HepG2 (cell line): ENCODE data around the gene NEK6. TPM values are rescaled to one million over a fixed set of nuclear protein-coding genes. Genes with fewer than 3 reads are reported as not detected.

ENCODE experiments used
- CEBPG ChIP-seq: IDR thresholded peaks from 2 replicates; pipeline ENCODE4 v1.6.1; 2016
- ESRRA ChIP-seq: sonication (generic); formaldehyde crosslinking; IDR thresholded peaks from 2 replicates; pipeline ENCODE4 v1.5.1; 2020; ENCODE audit warnings: mild to moderate bottlenecking, low read depth, missing genetic modification reagents
- GATAD2A ChIP-seq: IDR thresholded peaks from 2 replicates; pipeline ENCODE4 v1.6.1; 2016
- HNF4G ChIP-seq, 2 experiments: sonication (generic) in 1 of 2; formaldehyde crosslinking in 1 of 2; IDR thresholded peaks; 2 replicates each; pipeline versions ENCODE4 v1.4.0 to v1.6.1; 2011 to 2020; ENCODE audit warnings: borderline replicate concordance in 2 of 2, low read depth in 2 of 2, mild to moderate bottlenecking in 2 of 2, low read length in 1 of 2, missing genetic modification reagents in 1 of 2, moderate library complexity in 1 of 2
- IKZF4 ChIP-seq: sonication (generic); formaldehyde crosslinking; IDR thresholded peaks from 2 replicates; pipeline ENCODE4 v1.5.1; 2020; ENCODE audit warnings: borderline replicate concordance, mild to moderate bottlenecking, low read depth, missing genetic modification reagents; ENCODE audit errors: not compliant biosample characterization
- KDM6A ChIP-seq: IDR thresholded peaks from 2 replicates; pipeline ENCODE4 v1.6.1; 2016; ENCODE audit warnings: low read depth
- KMT2B ChIP-seq: IDR thresholded peaks from 2 replicates; pipeline ENCODE4 v1.6.1; 2016; ENCODE audit warnings: missing genetic modification reagents, missing compliant biosample characterization
- POLR2AphosphoS2 ChIP-seq: IDR thresholded peaks from 2 replicates; pipeline ENCODE4 v1.6.1; 2011; ENCODE audit warnings: low read depth, low read length, improper control_type of control experiment
- RFXANK ChIP-seq: IDR thresholded peaks from 2 replicates; pipeline ENCODE4 v1.6.1; 2016
- SAP130 ChIP-seq: IDR thresholded peaks from 2 replicates; pipeline ENCODE4 v1.6.1; 2016; ENCODE audit warnings: low read depth
- SIN3B ChIP-seq: fragments of 150-350 bp; IDR thresholded peaks from 2 replicates; pipeline ENCODE4 v1.6.1; 2014; ENCODE audit warnings: low read length
- TCF7 ChIP-seq: sonication (generic); IDR thresholded peaks from 2 replicates; pipeline ENCODE4 v1.6.1; 2016; ENCODE audit warnings: antibody characterized with exemption, low read depth
- TEAD3 ChIP-seq: optimal IDR thresholded peaks from 2 replicates; pipeline ENCODE3; 2016; ENCODE audit warnings: borderline replicate concordance
- ZBTB21 ChIP-seq: sonication (generic); formaldehyde crosslinking; IDR thresholded peaks from 2 replicates; pipeline ENCODE4 v1.4.0; 2020; ENCODE audit warnings: missing genetic modification reagents
- ZNF431 ChIP-seq: sonication (generic); formaldehyde crosslinking; IDR thresholded peaks from 2 replicates; pipeline ENCODE4 v1.9.0; 2022; ENCODE audit warnings: missing genetic modification reagents, low read depth, mild to moderate bottlenecking, borderline replicate concordance
- ZNF746 ChIP-seq: sonication (generic); formaldehyde crosslinking; IDR thresholded peaks from 2 replicates; pipeline ENCODE4 v1.8.0; 2022; ENCODE audit warnings: mild to moderate bottlenecking, missing genetic modification reagents
- ZNF782 ChIP-seq: sonication (generic); formaldehyde crosslinking; IDR thresholded peaks from 2 replicates; pipeline ENCODE4 v1.4.0; 2020; ENCODE audit warnings: missing genetic modification reagents, mild to moderate bottlenecking, borderline replicate concordance
- polyA plus RNA-seq, 8 experiments: library from polyadenylated mRNA; depleted of rRNA in 3 of 8; stranded (reverse) in 7 of 8; unstranded in 1 of 8; fragments of >200 nt; fragmentation: Illumina TruSeq in 4 of 8; extraction: Trizol in 4 of 8; gene quantifications; 2 replicates each; pipeline versions ENCODE4 v1.2.1 to v1.2.3, GENCODE V29; 2011 to 2016; ENCODE audit warnings: low read depth in 4 of 8, missing spikeins in 1 of 8, mixed read lengths in 1 of 8; ENCODE audit not compliant: insufficient read depth in 1 of 8
- total RNA-seq, 5 experiments: library from RNA; depleted of rRNA; stranded (reverse); fragments of >200 nt; fragmentation: Illumina TruSeq; extraction: Trizol; gene quantifications; 2 replicates each; pipeline ENCODE4 v1.2.3, GENCODE V29; 2016; ENCODE audit warnings: low read depth in 1 of 5
- TF ChIP-seq, protein P1 (sequence below): IDR thresholded peaks from 2 replicates; pipeline ENCODE4 v1.6.1; 2012; ENCODE audit warnings: inconsistent platforms
- TF ChIP-seq, protein P2 (sequence below): sonication (generic); formaldehyde crosslinking; IDR thresholded peaks from 2 replicates; pipeline ENCODE4 v1.8.0; 2022; ENCODE audit warnings: missing genetic modification reagents, low read depth, mild to moderate bottlenecking, borderline replicate concordance
- TF ChIP-seq, protein P3 (sequence below): IDR thresholded peaks from 2 replicates; pipeline ENCODE4 v1.6.1; 2016; ENCODE audit warnings: low read depth
- TF ChIP-seq, protein P4 (sequence below): sonication (generic); formaldehyde crosslinking; IDR thresholded peaks from 2 replicates; pipeline ENCODE4 v1.4.0; 2020; ENCODE audit warnings: missing genetic modification reagents
- TF ChIP-seq, protein P5 (sequence below): IDR thresholded peaks from 2 replicates; pipeline ENCODE4 v1.6.1; 2016; ENCODE audit warnings: missing compliant biosample characterization, missing genetic modification reagents, borderline replicate concordance
- TF ChIP-seq, protein P6 (sequence below): sonication (generic); formaldehyde crosslinking; IDR thresholded peaks from 2 replicates; pipeline ENCODE4 v1.9.0; 2022; ENCODE audit warnings: missing genetic modification reagents, mild to moderate bottlenecking, borderline replicate concordance

The NEK6 gene
- total and polyA plus RNA-seq, 2 of the 13 experiments (the other 11 are each of a cell fraction or from before 2014, with no cell fraction given), result 30.4 to 119 TPM

DNA sequence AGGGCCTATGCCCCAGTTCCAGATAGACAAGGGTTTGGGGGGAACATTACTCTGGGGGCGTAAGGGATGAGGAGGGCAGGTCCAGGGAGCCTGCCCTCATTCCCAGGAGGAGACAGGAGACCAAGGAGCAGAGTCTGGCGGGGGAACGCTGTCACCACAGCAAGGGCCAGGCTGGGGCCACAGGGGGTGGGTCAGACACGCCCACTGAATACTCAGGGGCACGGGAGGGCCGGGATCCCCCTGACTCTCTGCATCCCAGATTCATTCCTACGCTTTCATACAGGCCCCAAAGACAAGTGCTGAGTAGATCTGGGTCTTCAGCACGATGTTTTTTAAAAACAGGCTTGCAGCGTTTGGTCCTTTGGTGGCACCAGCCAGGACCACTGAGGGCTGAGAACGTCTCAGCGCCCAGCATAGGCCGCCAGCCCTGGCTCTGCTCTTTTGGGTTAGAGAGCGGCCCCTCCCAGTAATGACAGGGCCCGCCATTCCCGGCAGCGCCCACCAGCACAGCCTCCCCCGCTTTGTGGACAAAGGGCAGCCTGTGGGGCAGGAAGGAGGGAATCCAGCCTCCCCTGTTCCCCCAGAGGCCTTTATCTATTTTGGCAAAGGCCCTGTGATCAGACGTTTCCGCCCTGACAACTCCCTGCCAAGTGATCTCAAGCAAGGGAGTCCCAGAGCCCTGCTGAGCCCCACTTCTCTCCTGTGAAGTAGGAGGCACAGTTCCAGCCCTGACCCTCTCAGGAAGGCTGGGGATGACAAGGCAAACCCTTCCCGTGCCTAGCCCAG lies 24.9 kb downstream of the NEK6 start (continued):
- TF ChIP-seq, protein P1, sequence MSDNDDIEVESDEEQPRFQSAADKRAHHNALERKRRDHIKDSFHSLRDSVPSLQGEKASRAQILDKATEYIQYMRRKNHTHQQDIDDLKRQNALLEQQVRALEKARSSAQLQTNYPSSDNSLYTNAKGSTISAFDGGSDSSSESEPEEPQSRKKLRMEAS, result peak; percentile 44; the same call in 1 of the 2 replicates
- peak; percentile 68; the same call in 1 of the 2 replicates for TF ChIP-seq ZNF431 (CRISPR knock-in tag)
- no peak for TF ChIP-seq TEAD3 (CRISPR knock-in tag)
- TF ChIP-seq GATAD2A (CRISPR knock-in tag), result peak; percentile 56
- TF ChIP-seq, protein P2, sequence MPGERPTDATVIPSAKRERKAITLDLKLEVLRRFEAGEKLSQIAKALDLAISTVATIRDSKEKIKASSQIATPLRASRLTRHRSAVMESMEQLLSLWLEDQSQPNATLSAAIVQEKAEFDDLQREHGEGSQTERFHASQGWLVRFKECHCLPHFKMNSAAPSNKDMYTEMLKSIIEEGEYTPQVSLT (CRISPR knock-in tag), result no peak
- peak; percentile 60; the same call in 1 of the 2 replicates for TF ChIP-seq ZNF746 (CRISPR knock-in tag)
- 0 out of 2 replicates have a peak, but pooled peaks have one; percentile 18 for TF ChIP-seq KDM6A
- TF ChIP-seq KMT2B (CRISPR knock-in tag), result no peak
- TF ChIP-seq ESRRA (CRISPR knock-in tag), result no peak
- TF ChIP-seq IKZF4 (CRISPR knock-in tag), result no peak
- TF ChIP-seq CEBPG (CRISPR knock-in tag), result no peak
- TF ChIP-seq HNF4G (IDR thresholded peaks at IDR 0.05; ENCODE audit: borderline replicate concordance, low read depth, low read length), result peak; percentile 8; the same call in 1 of the 2 replicates
- peak; percentile 40; the same call in 1 of the 2 replicates for TF ChIP-seq HNF4G (CRISPR knock-in tag; IDR thresholded peaks at IDR 0.05; ENCODE audit: borderline replicate concordance, low read depth)
- no peak for TF ChIP-seq SIN3B
- TF ChIP-seq, protein P3, sequence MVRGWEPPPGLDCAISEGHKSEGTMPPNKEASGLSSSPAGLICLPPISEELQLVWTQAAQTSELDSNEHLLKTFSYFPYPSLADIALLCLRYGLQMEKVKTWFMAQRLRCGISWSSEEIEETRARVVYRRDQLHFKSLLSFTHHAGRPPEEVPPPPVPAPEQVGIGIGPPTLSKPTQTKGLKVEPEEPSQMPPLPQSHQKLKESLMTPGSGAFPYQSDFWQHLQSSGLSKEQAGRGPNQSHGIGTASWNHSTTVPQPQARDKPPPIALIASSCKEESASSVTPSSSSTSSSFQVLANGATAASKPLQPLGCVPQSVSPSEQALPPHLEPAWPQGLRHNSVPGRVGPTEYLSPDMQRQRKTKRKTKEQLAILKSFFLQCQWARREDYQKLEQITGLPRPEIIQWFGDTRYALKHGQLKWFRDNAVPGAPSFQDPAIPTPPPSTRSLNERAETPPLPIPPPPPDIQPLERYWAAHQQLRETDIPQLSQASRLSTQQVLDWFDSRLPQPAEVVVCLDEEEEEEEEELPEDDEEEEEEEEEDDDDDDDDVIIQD (CRISPR knock-in tag), result 0 out of 2 replicates have a peak, but pooled peaks have one; percentile 42
- TF ChIP-seq, protein P4, sequence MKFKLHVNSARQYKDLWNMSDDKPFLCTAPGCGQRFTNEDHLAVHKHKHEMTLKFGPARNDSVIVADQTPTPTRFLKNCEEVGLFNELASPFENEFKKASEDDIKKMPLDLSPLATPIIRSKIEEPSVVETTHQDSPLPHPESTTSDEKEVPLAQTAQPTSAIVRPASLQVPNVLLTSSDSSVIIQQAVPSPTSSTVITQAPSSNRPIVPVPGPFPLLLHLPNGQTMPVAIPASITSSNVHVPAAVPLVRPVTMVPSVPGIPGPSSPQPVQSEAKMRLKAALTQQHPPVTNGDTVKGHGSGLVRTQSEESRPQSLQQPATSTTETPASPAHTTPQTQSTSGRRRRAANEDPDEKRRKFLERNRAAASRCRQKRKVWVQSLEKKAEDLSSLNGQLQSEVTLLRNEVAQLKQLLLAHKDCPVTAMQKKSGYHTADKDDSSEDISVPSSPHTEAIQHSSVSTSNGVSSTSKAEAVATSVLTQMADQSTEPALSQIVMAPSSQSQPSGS (CRISPR knock-in tag), result no peak
- peak; percentile 30; the same call in 1 of the 2 replicates for TF ChIP-seq TCF7
- peak; percentile 63 for TF ChIP-seq SAP130
- TF ChIP-seq, protein P5, sequence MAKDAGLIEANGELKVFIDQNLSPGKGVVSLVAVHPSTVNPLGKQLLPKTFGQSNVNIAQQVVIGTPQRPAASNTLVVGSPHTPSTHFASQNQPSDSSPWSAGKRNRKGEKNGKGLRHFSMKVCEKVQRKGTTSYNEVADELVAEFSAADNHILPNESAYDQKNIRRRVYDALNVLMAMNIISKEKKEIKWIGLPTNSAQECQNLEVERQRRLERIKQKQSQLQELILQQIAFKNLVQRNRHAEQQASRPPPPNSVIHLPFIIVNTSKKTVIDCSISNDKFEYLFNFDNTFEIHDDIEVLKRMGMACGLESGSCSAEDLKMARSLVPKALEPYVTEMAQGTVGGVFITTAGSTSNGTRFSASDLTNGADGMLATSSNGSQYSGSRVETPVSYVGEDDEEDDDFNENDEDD (CRISPR knock-in tag), result peak; percentile 62; the same call in 1 of the 2 replicates
- TF ChIP-seq, protein P6, sequence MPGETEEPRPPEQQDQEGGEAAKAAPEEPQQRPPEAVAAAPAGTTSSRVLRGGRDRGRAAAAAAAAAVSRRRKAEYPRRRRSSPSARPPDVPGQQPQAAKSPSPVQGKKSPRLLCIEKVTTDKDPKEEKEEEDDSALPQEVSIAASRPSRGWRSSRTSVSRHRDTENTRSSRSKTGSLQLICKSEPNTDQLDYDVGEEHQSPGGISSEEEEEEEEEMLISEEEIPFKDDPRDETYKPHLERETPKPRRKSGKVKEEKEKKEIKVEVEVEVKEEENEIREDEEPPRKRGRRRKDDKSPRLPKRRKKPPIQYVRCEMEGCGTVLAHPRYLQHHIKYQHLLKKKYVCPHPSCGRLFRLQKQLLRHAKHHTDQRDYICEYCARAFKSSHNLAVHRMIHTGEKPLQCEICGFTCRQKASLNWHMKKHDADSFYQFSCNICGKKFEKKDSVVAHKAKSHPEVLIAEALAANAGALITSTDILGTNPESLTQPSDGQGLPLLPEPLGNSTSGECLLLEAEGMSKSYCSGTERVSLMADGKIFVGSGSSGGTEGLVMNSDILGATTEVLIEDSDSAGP (CRISPR knock-in tag), result peak; percentile 55; the same call in 1 of the 2 replicates
- TF ChIP-seq ZBTB21, result no peak
- no peak for TF ChIP-seq POLR2AphosphoS2
- no peak for TF ChIP-seq ZNF782
- no peak for TF ChIP-seq RFXANK
